HL-60 (cell line): ENCODE data around the gene SETBP1.

Experiments
- DNase-seq, 2 experiments: peaks; one replicate each; pipeline ENCODE4 v3.0.0-alpha.2; 2010 to 2020; ENCODE audit warnings: low read depth in 1 of 2, low spot score in 1 of 2
- H3K27ac ChIP-seq: fragments of 250-450 bp; sonication (Bioruptor Pico); replicated peaks from 2 replicates; pipeline ENCODE4 v1.5.1; 2020; ENCODE audit warnings: mild to moderate bottlenecking, moderate library complexity
- H3K27me3 ChIP-seq: fragments of 250-450 bp; sonication (Bioruptor Pico); 2 replicates; pipeline ENCODE4 v1.5.1; 2021; ENCODE audit warnings: mild to moderate bottlenecking, moderate library complexity; ENCODE audit not compliant: insufficient read depth, poor library complexity, severe bottlenecking
- H3K4me3 ChIP-seq: replicated peaks from 2 replicates; pipeline ENCODE4 v1.5.1; 2011; ENCODE audit warnings: mild to moderate bottlenecking, control low read depth, low read length; ENCODE audit not compliant: insufficient read depth
- CTCF ChIP-seq: IDR thresholded peaks from one replicate; pipeline ENCODE4 v1.5.1; 2011; ENCODE audit warnings: low read length, control low read depth, inconsistent platforms; ENCODE audit not compliant: insufficient read depth
- GABPA ChIP-seq: IDR thresholded peaks from 2 replicates; pipeline ENCODE4 v1.6.1; 2012; ENCODE audit warnings: low read depth
- POLR2AphosphoS5 ChIP-seq: IDR thresholded peaks from 2 replicates; pipeline ENCODE4 v1.6.1; 2012; ENCODE audit warnings: low read depth
- REST ChIP-seq: IDR thresholded peaks from 2 replicates; pipeline ENCODE4 v1.6.1; 2012; ENCODE audit warnings: low read depth; ENCODE audit not compliant: insufficient replicate concordance
- SPI1 ChIP-seq: IDR thresholded peaks from 2 replicates; pipeline ENCODE4 v1.6.1; 2012; ENCODE audit warnings: low read depth, mild to moderate bottlenecking, borderline replicate concordance

The SETBP1 gene

GRCh38 chr18:44812426-44812825 is 131.7 kb downstream of the SETBP1 start:
- H3K4me3 ChIP-seq: no peak overlapping the region
- H3K27me3 ChIP-seq: peaks cover 4% of the 10 kb centered on the region
- no peak for DNase-seq
- TF ChIP-seq SPI1 (no peak), CTCF (no peak), POLR2AphosphoS5 (no peak), GABPA (no peak), REST (no peak)
- H3K27ac ChIP-seq: no peak overlapping the region

GRCh38 chr18:44813586-44813985 is 132.9 kb downstream of the SETBP1 start:
- Histone ChIP-seq H3K27ac (no peak overlapping the region), H3K4me3 (no peak overlapping the region), H3K27me3 (peaks cover under 1% of the 10 kb centered on the region)
- no peak for TF ChIP-seq POLR2AphosphoS5
- no peak for TF ChIP-seq REST
- no peak for TF ChIP-seq GABPA
- TF ChIP-seq CTCF: no peak
- no peak for TF ChIP-seq SPI1
- DNase-seq: no peak

DNA sequence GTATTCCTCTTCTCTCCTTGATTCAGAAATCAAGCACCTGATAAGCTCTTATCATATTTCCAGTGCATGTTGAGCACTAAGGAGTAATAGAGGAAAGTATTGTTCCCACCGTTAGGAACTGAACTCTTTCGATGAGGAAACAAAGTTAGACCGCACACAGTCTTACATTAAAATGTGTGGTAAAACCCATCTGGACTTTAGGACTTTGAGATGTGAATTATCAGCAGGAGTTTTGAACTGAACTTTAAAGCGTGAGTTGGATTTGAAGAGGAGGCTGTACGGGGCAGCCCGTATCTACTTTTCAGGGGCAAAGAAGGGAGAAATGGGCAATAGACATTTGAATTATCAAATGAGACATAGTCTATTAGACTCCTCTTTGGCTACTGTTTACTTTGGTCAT is 134.4 kb downstream of the SETBP1 start:
- no peak for TF ChIP-seq GABPA
- TF ChIP-seq POLR2AphosphoS5: no peak
- TF ChIP-seq CTCF: no peak
- TF ChIP-seq SPI1: no peak
- no peak for TF ChIP-seq REST
- no peaks in the 10 kb centered on the region for H3K27me3 ChIP-seq
- H3K4me3 ChIP-seq: no peak overlapping the region
- DNase-seq: no peak
- H3K27ac ChIP-seq: no peak overlapping the region
